AG09319 (cell line): ENCODE results near the gene ZFYVE21.

Source experiments
- DNase-seq: peaks from one replicate; pipeline ENCODE4 v3.0.0-alpha.2; 2010; ENCODE audit warnings: low read depth; ENCODE audit errors: extremely low read depth
- CTCF ChIP-seq: IDR thresholded peaks from 2 replicates; pipeline ENCODE4 v1.5.1; 2011; ENCODE audit warnings: low read depth, mild to moderate bottlenecking, inconsistent platforms, low read length, moderate library complexity

Gene ZFYVE21

DNA sequence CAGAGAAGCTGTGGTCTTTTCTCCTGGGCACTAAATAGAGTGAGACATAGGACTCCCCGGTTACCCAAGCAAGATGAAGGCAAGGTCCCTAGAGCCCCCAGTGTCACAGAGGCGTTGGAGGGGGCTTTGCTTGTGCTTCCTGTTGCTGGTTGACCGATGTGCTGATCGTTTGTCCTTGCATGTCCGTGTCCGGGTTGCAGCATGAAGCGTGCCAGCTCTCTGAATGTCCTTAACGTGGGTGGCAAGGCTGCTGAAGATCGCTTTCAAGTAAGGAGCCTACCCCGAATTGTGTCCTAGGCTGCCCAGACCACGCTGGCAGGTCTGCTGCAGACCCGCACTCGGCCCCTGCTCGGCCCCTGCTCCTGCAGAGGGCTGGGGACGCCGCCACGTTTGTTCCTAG is 23.5 kb upstream of the ZFYVE21 start:
- DNase-seq, result no peak
- TF ChIP-seq CTCF, result no peak

- no peak for TF ChIP-seq CTCF
These were observed 22.7 kb upstream of the ZFYVE21 start for GRCh38 chr14:103692871-103693270.

GRCh38 chr14:103693515-103693914 is 22.1 kb upstream of the ZFYVE21 start:
- TF ChIP-seq CTCF, result no peak
- DNase-seq, result no peak

More at GRCh38 chr14:103692871-103693270, 22.7 kb upstream of the ZFYVE21 start:
- DNase-seq, result no peak

DNA sequence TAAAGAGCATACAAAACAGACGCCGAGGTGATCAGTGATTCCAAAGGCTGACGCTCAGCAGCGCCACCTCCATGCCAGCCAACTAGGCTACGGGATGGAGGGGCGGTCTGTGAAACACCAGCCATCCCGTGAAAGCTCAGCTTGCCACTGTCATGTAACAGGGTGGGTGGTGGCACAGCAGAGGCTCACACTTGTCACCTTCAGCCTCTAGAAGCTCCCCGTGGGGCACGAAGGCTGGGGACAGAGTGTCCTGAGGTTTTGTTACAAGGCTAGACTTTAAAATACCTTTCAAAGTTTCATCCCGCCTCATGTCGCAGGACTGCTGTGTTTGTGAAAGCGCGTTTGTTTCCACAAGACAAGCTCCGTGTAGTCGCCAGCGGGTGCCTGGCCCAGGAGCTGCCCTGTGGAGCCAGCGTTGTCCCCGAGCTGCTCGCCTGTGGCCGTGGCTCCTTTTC is 21.0 kb upstream of the ZFYVE21 start:
- TF ChIP-seq CTCF, result no peak
- no peak for DNase-seq

- no peak for TF ChIP-seq CTCF
- no peak for DNase-seq
These were observed 20.1 kb upstream of the ZFYVE21 start for GRCh38 chr14:103695296-103696069.

DNA sequence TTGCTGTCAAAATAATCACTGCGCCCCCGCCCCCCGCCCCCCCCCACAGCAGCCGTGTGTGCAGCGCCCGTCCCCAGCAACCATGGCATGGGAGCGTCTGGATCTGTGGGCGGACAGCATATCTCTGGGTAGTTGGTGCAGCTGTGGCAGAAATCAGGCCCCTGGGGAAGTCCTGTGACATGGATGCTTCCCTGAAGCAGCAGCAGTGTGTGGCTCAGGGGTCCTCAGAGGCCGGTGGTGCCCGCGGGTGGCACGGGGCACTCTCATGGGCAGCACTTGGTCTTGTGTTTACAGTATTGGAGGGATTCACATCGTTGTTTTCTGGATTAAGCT is 19.6 kb upstream of the ZFYVE21 start:
- no peak for TF ChIP-seq CTCF
- DNase-seq, result no peak

DNA sequence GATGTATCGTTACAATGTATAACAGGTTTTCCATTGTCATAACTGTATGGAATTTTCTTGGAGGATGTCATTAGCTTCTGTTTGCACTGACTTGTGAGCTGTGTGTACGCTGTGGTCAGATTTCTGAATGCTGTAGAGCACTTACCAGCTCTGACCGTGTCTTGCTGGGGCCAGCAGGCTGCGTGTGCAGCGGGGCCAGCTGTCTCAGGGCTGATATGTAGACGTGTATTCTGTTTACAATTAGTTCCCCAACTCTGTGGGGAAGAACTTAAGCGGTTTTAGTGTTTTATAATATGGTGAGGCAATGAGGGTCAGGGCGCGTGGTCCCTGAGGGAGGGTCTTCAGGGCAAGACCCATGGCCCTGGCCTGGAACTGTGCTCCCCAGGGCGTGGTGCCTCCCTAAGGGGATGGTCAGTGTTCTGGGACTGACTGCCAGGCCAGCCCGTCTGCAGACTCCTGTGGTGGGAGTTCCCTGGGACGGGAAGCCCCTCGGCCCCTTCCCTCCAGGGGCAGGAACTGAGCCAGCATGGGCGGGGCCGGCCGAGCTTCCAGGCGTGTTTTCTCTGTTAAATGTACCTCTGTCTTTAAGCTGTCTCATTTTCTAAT is 19.0 kb upstream of the ZFYVE21 start:
- TF ChIP-seq CTCF, result no peak
- DNase-seq, result peak; percentile 23
